ENCODE measurements around the gene NAV3.

- TF ChIP-seq CTCF (conservative IDR thresholded peaks at IDR 0.05; ENCODE audit: low read length): no peak
- TF ChIP-seq EZH2phosphoT487 (IDR thresholded peaks at IDR 0.05; ENCODE audit: borderline replicate concordance): no peak
Observed at GRCh38 chr12:77861317-77861716, 30.6 kb downstream of the NAV3 start.
